Middle frontal gyrus (tissue), 1 donor: Measurements from ENCODE around the gene BPIFB3.
"Not testable (repeated sequence)": the region's sequence is repeated elsewhere in the genome, so short reads cannot be mapped to it uniquely, and the experiment has no call there.

Source experiments
- DNase-seq: peaks from one replicate; pipeline ENCODE4 v3.0.0-alpha.2; 2015; ENCODE audit warnings: low spot score; ENCODE audit errors: extremely low spot score

The BPIFB3 gene

GRCh38 chr20:33113387-33113908, 59.7 kb downstream of the BPIFB3 start:
- DNase-seq, result no peak

GRCh38 chr20:33115501-33115900, 61.8 kb downstream of the BPIFB3 start:
- DNase-seq, result not testable (repeated sequence)

GRCh38 chr20:33119725-33120720, 66.3 kb downstream of the BPIFB3 start:
- DNase-seq, result no peak

GRCh38 chr20:33120934-33121333, 67.2 kb downstream of the BPIFB3 start:
- no peak for DNase-seq

- DNase-seq, result not testable (repeated sequence)
These were observed 68.6 kb downstream of the BPIFB3 start for GRCh38 chr20:33122297-33122696.
